ENCODE measurements around the gene PID1. TPM values are rescaled to one million over a fixed set of nuclear protein-coding genes. Genes with fewer than 3 reads are reported as not detected.

The PID1 gene
- total RNA-seq, 1 experiment from 2014 or later, result not detected

- TF ChIP-seq CTCF (conservative IDR thresholded peaks at IDR 0.05) (no peak), EZH2 (IDR thresholded peaks at IDR 0.05; ENCODE audit: low read depth) (no peak)
- H3K4me3 ChIP-seq, result no peak overlapping the region
- H3K4me2 ChIP-seq, result no peak overlapping the region
- H3F3A ChIP-seq (ENCODE audit: insufficient read depth, low read depth), result no peaks in the 10 kb centered on the region
- DNase-seq, result no peak
- no TSS peak for BruUV-seq (replicated peaks)
- H3K4me1 ChIP-seq (replicated peaks; ENCODE audit: insufficient read depth), result peaks cover 10% of the 10 kb centered on the region
- H3K36me3 ChIP-seq (ENCODE audit: low read depth), result no peaks in the 10 kb centered on the region
- H4K20me1 ChIP-seq (ENCODE audit: insufficient read depth), result no peaks in the 10 kb centered on the region
- POLR2A ChIA-PET (ENCODE audit: unreplicated experiment), result interaction anchor here (0.7 kb wide), 1 partner anchor 11 kb away, joined by 6 read pairs; no protein-coding TSS in a partner anchor
- H3K79me2 ChIP-seq (ENCODE audit: low read depth), result no peaks in the 10 kb centered on the region
- H3K9me2 ChIP-seq (ENCODE audit: insufficient read depth), result no peaks in the 10 kb centered on the region
- H3K27ac ChIP-seq, result no peak overlapping the region
- intact Hi-C loops (cut with micrococcal nuclease; ENCODE audit: unreplicated experiment), result no loop called here
- H3K27me3 ChIP-seq (ENCODE audit: insufficient read depth, low read depth), result no peaks in the 10 kb centered on the region
- no peaks in the 10 kb centered on the region for H3K9me3 ChIP-seq (ENCODE audit: insufficient read depth, low read depth)
- CTCF ChIA-PET, result no interaction called here
- H2AFZ ChIP-seq, result no peak overlapping the region
Observed at GRCh38 chr2:229179628-229180027, 91.5 kb downstream of the PID1 start.

- H3K27ac ChIP-seq, result no peak overlapping the region
- no peak for TF ChIP-seq CTCF (conservative IDR thresholded peaks at IDR 0.05)
- no peak for TF ChIP-seq EZH2 (IDR thresholded peaks at IDR 0.05; ENCODE audit: low read depth)
- peaks cover 12% of the 10 kb centered on the region for H3K4me1 ChIP-seq (replicated peaks; ENCODE audit: insufficient read depth)
- POLR2A ChIA-PET (ENCODE audit: unreplicated experiment), result no interaction called here
- no peak for DNase-seq
- intact Hi-C loops (cut with micrococcal nuclease; ENCODE audit: unreplicated experiment), result no loop called here
- CTCF ChIA-PET, result no interaction called here
- no TSS peak for BruUV-seq (replicated peaks)
- H3K9me2 ChIP-seq (ENCODE audit: insufficient read depth), result no peaks in the 10 kb centered on the region
- H3K36me3 ChIP-seq (ENCODE audit: low read depth), result no peaks in the 10 kb centered on the region
- no peaks in the 10 kb centered on the region for H3K9me3 ChIP-seq (ENCODE audit: insufficient read depth, low read depth)
- no peak overlapping the region for H2AFZ ChIP-seq
- H4K20me1 ChIP-seq (ENCODE audit: insufficient read depth), result no peaks in the 10 kb centered on the region
- no peak overlapping the region for H3K4me3 ChIP-seq
- no peaks in the 10 kb centered on the region for H3K79me2 ChIP-seq (ENCODE audit: low read depth)
- no peak overlapping the region for H3K4me2 ChIP-seq
- no peaks in the 10 kb centered on the region for H3K27me3 ChIP-seq (ENCODE audit: insufficient read depth, low read depth)
- H3F3A ChIP-seq (ENCODE audit: insufficient read depth, low read depth), result no peaks in the 10 kb centered on the region
Observed at GRCh38 chr2:229178706-229179105, 92.4 kb downstream of the PID1 start.

GRCh38 chr2:229178117-229178516, 93.0 kb downstream of the PID1 start:
- H4K20me1 ChIP-seq (ENCODE audit: insufficient read depth), result no peaks in the 10 kb centered on the region
- peaks cover 12% of the 10 kb centered on the region for H3K4me1 ChIP-seq (replicated peaks; ENCODE audit: insufficient read depth)
- H3F3A ChIP-seq (ENCODE audit: insufficient read depth, low read depth), result no peaks in the 10 kb centered on the region
- no peak overlapping the region for H3K4me3 ChIP-seq
- no peaks in the 10 kb centered on the region for H3K79me2 ChIP-seq (ENCODE audit: low read depth)
- no TSS peak for BruUV-seq (replicated peaks)
- CTCF ChIA-PET, result no interaction called here
- intact Hi-C loops (cut with micrococcal nuclease; ENCODE audit: unreplicated experiment), result no loop called here
- H2AFZ ChIP-seq, result no peak overlapping the region
- no peaks in the 10 kb centered on the region for H3K9me3 ChIP-seq (ENCODE audit: insufficient read depth, low read depth)
- POLR2A ChIA-PET (ENCODE audit: unreplicated experiment), result no interaction called here
- no peak for DNase-seq
- H3K4me2 ChIP-seq, result no peak overlapping the region
- TF ChIP-seq CTCF (conservative IDR thresholded peaks at IDR 0.05) (no peak), EZH2 (IDR thresholded peaks at IDR 0.05; ENCODE audit: low read depth) (no peak)
- no peaks in the 10 kb centered on the region for H3K36me3 ChIP-seq (ENCODE audit: low read depth)
- no peaks in the 10 kb centered on the region for H3K27me3 ChIP-seq (ENCODE audit: insufficient read depth, low read depth)
- H3K27ac ChIP-seq, result no peak overlapping the region
- no peaks in the 10 kb centered on the region for H3K9me2 ChIP-seq (ENCODE audit: insufficient read depth)

All from PC-9 (cell line).